Mammary epithelial cell (primary cell): ENCODE results near the gene COPRS.

Experiments
- CTCF ChIP-seq, 2 donors: IDR thresholded peaks in 1 of 2; conservative IDR thresholded peaks in 1 of 2; 2 replicates each; pipeline ENCODE4 v1.5.1; 2011 to 2012; ENCODE audit warnings: inconsistent platforms in 2 of 2, low read length in 2 of 2, mild to moderate bottlenecking in 2 of 2, control low read depth in 1 of 2, low read depth in 1 of 2; ENCODE audit not compliant: insufficient read depth in 1 of 2; ENCODE audit errors: extremely low read depth in 1 of 2
- EZH2 ChIP-seq: IDR thresholded peaks from 2 replicates; pipeline ENCODE4 v1.6.1; 2012; ENCODE audit warnings: low read length, inconsistent platforms, borderline replicate concordance

- no peak for TF ChIP-seq CTCF (conservative IDR thresholded peaks at IDR 0.05 in 1 of 2, IDR thresholded peaks at IDR 0.05 in 1 of 2; ENCODE audit: extremely low read depth in 1 of 2, insufficient read depth in 1 of 2, low read depth in 1 of 2, low read length in 2 of 2)
- TF ChIP-seq EZH2: no peak
Measured at GRCh38 chr17:31830971-31831858, 27.8 kb downstream of the COPRS start.
